Inflammatory macrophage treated with lipopolysaccharide for 4 hours (primary cell): ENCODE results near the gene RTN1.

Experiments used
- DNase-seq: peaks from one replicate; pipeline ENCODE4 v3.0.0-alpha.2; 2020

The RTN1 gene

DNA sequence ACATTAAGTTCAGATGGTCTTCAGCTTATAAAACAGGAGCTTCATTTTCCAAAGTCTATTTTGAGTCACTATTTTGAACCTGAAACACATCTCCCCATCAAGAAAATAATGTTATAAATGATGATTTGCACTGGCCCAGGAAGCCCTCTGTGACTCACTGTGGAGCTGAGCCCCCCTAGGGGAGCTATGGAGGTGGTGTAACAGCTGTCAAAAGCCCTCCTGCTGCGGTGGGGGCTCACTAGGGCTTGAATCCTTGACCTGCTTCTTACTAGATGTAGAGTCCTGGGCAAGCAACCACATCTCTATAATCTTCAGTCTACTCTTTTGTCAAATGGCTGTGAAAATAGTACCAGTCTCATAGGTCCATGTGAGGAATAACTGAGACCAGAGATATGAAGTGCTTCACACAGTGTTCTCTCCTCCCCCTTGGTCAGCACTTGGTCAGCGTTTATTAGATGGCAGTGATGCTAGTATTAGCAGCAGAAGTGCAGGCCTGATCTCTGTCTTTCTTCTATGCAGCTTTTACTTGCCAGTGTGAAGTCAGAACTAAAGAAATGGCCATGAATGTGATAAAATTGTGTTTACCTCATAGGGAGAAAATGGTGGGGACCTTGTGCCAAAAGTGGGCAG, 83.4 kb downstream of the RTN1 start:
- no peak for DNase-seq

DNA sequence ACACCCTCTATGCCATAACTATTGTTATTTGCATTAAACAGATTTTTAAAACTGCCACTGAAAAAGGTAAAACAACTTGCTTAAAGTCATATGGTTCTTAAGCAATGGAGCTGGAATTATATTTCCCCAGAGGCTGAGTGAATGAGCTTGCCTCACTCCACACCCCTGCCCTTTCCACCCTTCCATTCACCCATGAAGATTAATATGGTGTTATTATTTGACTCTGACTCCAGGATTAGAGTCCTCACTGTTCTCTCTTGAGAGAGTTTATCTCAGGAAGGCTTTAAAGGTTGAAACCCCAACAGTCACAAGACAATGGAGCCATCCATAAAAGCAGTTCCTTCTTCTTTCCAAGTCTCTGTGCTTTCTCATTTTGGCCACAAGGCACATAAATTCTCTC, 84.9 kb downstream of the RTN1 start:
- DNase-seq: no peak

DNA sequence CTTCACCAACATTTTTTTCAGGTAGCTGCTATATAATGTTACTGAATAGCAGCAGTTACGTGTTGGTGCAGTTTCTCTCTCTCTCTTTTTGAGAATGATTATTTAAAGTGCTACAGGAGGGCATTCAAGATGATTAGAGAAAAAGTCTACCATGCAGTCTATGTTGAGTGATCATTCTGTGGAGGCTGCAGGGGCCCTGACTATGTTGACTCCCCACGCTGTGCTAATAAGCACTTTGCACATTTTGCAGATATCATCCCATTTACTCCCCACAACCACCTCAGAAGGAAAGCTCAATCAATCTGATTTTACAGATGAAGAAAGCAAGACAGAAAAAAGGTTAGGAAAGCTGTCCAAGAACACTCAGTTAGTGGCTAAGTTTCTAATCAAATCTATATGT, 87.8 kb downstream of the RTN1 start:
- DNase-seq: no peak

DNA sequence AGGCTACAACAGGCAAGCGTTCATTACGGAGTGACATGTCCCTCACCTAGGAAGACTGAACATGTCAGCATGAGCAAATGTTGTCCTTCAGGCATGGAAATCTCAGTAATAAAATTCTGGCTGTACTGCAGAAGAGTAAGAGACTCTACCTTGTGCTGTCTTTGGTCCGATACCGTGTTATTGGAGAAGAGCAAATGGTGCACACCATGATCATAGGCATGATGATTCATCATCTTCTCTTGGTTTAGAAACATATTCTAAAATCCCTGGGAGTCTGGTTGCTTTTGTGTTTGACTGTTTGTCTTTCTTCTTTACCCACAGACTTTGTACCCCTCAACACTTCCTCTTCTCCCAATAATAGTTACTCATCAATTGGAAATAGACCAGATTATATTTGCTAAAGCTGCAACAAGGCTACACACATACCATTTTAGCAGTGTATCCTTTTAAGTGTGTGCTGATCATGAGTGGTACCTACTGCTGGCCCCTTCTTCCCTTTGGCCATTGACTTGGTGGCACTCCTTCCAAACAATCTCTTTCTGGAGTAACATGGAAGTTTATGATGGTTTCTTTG, 93.5 kb downstream of the RTN1 start:
- DNase-seq: no peak

DNA sequence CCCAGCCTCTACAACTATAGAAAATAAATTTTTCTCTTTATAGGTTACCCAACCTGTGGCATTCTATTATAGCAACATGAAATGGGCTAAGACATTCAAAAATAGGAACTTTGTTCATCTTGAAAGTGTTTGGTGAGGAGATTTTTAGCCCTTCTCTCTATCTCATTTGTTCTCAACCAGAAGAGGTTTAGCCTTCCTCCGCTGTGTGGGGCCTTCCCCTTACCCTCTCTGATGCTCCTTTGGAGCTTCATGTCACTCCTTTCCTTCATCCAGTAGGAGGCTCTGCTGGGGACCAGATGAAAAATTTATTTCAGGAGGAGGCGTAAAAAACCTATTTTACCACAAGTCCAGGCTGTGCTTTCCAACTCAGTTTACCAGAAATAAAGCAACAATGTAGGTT, 94.1 kb downstream of the RTN1 start:
- DNase-seq: no peak

DNA sequence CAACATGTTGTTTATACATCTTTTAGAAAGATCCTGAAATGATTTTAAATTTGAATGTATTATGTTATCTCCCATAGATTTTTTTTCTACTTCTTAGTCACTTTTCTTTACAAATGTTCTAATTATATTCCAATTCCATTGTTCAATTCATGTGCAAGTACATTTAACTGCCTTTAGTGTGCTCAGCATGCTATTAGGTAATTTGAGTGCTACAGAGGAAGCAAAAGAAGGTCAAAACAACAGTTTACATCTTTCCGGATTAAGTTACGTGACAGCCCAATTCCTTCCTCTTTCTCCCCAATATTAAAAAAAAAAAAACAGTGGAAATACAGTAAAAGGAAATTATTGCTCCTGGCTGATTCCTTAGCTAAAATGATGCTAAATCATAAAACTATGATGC, 98.3 kb downstream of the RTN1 start:
- peak; percentile 55 for DNase-seq

DNA sequence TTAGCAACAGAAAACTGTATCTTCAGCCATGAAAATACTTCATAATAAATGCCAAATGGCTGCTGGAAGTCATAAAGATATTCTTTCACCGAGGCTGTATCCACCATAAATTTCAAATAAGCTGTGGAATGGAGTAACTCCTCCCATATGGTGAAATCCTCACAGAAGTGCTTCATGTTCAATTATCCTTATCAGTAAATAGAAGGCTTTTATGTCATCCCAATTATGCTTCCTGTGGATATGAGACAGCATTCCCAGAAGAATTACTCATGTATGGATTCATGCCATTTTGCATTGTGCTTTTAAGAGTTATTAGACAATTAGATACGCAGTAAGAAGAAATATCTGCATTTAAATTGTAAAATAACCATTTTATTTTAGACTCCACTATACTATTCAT, 99.0 kb downstream of the RTN1 start:
- no peak for DNase-seq

DNA sequence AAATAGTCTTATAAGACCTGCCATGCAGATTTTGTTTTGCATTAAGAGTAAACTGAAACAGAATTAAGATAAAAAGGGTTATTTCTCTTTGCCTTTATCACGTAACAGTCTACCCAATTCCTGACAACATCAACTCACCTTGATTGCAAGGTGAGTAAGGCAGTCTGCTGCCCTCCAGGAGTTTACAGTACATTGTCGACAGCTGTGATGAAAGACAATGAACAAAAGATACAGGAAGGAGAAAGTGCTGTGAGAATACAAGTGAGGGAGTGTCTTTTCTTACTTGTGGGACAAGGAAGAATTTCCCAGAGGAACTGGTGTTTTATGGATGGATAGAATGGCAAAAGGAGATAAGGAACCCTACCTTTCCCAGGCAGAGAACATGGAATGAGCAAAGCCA, 101.0 kb downstream of the RTN1 start:
- no peak for DNase-seq

DNA sequence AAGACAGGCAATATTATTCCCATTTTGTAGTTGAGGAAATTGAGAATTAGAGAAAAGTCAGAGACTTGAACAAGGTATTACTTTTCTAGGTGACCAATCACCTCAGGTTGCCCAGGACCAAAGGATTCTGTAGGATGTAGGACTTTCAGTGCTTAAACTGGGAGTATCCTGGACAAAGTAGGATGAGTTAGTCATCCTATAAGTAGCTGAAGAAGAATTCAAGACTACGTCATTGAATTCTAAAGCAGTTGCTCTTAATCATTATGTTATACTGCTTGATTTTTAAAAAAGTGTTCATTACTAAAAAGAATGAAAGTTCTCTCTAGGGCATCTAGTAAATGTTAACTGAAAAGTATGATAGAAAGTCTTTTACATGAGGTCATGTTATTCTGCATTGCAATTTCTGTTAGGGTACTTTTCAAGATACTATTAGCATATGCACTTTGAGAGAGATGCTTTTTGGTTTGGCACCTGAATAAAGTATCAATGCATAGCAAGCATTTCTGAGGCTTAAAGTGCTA, 101.7 kb downstream of the RTN1 start:
- no peak for DNase-seq

DNA sequence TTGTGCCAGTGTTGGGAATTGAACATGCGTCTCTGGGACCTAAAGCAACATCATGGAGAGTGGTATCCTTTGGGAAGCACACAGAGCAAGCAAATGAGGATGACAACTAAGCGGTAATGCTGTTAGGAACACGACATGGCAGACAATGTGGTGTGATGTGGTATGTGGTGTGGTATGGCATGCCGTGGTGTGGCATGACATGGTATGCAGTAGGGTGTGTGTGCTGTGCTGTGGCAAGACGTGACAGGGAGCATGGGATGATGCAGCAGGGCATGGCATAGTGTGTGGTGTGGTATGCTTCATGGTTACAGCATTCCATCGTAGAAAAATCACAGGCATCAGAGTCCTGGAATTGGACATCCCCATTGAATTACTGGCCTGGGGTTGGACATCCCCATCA, 108.7 kb downstream of the RTN1 start:
- no peak for DNase-seq

DNA sequence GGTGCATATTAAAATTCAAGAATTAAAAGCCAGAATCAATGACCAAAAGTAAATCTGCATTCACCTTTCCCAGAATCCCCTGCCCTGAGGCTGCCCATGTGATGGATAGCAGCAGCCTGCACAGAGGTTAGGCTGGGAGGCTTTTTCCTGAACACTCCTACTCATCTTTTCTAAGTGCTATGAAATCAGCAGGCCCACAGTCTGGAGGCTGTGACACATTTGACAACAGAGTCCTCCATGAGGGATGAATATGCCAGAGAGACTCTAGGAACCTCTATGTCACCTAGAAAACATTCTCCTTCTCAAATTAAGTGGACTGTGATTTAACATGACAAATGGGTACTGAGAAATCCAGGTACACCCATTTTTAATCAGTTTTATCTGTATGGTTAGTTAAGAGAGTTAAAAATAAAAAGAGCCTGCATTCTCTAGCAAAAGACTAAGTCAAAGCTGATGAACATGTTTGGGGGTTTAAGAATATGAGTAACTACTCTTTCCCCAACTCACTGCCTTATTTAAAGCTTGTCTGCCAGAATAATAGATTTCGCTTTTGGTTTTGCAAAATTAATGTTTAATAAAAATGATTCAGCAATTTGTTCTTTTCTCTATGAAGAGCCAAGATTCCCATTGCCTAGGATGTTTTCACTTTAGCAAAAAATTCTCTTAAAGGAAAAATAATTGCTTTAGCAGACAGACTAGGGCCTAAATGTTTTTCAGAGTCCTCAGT, 115.0 kb downstream of the RTN1 start:
- DNase-seq: peak; percentile 12

DNA sequence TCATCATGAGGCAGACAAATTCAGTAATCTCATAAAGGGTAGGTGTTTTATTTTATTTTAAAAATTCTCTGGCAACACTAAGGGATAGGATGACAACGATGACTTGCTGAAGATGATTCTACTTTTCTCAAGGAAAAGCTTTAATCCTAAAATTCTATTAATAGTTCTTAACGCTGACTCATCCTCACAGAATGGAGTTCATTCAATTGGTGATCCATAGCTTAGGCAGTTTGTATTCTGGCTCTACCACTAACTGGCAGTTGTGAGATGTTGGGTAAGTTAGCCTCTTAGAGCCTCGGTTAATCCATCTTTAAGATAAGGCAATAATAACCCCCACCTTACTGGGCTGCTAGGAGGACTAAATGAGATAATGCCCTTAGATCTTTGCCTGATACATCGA, 116.3 kb downstream of the RTN1 start:
- DNase-seq: no peak

DNA sequence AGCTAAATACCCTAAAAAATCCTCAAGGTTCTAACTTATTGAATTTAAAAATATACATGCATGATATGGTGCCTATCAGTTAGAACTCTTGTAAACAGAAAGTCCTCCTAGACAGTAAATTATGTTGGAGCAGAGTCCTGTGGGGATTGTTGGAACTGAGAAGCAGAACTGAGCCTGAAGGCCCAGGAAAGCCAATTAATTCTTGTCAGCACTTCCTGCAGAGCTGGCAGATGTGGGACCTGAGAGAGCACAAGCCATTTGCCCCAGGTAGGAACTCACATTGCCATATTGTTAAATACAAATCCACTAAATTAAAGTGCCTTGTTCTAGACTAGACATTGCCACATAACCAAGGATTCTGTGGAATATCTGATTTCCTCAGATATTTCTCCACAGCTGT, 117.1 kb downstream of the RTN1 start:
- no peak for DNase-seq

DNA sequence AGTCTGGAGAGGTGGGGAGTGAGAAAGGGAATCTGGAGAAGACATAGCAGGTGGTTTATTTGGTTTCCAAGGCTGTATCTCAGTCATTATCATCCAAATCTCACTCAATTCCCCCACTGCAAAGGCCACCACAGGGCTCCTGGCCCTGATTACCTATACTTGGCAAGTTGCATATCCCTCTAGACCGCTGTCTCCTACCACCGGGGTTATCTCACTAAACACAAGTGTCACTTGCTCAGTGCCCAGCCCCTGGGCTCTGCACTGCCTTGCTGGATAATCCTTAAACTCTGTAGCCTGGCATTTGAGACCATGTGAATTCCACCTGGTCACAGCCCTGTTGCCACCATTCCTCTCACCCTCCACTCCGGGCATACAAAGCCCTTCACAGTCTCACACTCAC, 119.0 kb downstream of the RTN1 start:
- DNase-seq: no peak

DNA sequence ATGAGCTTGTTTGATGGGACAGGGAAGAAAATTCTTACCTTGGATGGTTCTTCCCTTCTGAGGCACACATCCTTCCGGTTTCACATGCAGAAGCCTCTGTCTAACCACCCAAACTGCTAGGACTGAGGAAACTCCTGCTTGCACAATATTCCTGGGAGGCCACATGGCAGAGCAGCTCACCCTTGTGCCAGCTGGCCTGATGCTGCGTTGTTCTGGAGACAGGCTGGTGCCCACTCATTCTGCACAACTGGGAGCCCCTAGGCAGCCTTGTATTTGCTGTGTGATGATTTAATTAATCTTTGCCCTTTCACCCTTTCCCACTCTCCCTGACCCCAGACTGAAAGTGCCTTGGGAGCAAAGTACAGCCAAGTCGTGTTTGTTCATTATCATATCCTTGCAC, 130.8 kb downstream of the RTN1 start:
- peak; percentile 80 for DNase-seq

DNA sequence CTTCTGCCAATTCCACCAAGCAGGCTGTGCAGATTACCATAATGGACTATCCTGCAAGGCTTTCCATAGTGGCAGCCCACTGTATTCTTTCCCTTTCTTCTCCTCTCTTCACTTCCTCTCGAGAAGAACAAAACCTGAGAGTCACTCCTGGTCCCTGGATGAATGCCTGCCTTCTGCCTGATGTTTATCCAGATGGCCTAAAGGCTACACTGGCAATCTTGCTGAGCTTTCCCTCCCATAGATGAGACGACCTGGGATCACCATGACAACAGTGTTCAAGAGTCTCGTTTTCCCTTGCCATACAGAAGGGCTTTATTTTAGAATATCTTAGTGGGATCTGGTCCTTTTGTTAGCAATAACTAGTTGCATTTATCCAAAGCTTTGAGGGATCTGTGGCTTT, 142.3 kb downstream of the RTN1 start:
- DNase-seq: no peak

DNA sequence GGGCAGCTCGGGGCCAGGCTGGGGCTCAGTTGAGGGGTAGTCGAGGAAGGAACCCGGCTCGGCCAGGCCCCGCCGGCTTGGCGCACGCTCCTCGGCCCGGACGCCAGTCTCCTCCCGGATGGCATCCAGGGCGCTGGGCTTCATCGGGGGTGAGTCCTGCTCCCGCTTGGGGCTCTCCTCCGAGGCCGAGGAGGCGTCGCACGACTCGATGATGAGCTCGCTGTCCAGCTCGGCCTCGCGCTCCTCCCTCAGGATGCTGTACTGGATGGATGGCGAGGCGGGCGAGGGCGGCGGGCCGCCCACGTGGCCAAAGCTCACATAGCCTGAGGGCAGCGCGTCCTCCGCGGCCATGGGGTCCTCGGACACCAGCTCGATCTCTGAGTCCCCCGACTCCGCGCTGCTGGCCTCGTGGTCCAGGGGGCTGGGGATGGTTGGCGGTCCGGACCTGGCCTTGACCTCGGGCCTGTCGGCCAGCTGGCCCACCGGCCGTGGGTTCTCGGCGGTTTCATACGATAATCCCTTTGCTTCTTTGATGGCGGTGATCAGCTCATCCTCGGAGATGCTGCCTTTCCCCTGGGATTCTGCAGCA, 143.4 kb downstream of the RTN1 start:
- no peak for DNase-seq

DNA sequence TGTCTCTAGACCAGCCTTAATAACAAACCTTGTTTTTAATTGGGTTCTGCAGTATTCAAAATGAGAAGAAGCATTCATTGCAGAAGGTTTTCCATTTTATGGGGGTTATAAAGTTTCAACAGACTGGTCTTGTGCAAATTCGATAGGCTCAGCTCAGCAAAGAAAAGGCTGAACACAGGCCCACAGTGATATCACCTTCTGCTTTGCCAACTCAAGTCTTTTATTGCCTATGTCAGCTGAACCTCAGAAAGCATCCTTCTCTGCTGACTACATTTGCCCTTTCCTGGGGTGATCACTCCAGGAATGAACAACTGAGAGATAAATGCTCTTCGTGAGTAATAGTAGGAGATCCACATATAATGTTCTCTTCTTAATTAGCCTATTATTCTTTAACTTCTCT, 159.5 kb downstream of the RTN1 start:
- DNase-seq: no peak

DNA sequence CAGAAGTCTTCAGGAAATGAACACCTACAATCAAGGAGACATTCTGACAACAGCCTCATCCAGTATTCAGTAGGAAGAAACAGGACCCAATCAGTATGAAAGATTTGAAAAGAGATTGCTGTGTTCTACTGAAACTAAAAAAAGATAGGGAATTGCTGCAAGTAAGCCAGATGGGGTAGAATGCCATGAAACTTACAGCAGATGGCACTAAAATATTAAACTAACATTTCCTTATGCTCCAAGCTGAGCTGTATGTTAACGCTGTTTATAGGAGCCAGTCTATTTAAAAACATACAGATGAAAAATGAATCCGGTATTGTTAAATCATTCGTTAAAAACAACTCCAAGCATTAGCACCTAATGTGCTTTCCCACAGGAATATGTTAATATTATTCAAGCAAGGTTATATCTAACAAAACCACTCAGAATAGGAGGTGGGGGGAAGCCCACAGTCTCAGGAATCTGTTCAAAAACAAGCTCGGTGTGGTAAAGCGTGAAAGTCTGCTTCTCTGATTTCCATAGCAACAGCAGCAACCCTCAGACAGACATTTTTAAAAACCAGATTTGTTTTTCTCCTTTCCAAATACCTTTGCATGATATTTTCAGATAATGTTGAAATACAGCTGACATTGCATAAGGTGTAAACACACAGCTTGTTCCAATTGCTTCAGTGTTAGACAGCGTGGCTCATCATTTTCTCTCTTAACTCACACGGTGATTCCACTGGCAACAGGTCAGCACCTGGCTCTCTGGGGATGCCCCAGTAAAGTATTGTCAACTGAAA, 162.6 kb downstream of the RTN1 start:
- DNase-seq: no peak

DNA sequence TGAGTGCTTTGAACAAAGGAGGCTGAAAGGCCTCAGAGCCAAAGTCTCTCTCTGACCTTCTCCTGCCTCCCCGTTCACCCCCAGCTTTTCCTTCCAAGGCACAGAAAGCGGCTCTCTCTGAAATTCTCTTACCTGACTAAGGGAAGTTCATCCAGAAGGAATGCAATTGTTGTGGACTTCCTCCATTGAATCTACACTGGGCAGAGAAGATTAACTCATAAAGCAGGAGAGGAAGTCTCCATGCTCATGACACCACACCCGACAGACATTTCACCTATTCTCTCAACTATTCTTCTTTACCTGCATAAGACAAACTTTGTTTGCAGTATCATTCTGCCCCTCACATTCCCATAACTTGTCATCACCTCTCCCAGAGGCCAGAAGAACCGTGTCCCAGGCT, 164.7 kb downstream of the RTN1 start:
- DNase-seq: no peak

DNA sequence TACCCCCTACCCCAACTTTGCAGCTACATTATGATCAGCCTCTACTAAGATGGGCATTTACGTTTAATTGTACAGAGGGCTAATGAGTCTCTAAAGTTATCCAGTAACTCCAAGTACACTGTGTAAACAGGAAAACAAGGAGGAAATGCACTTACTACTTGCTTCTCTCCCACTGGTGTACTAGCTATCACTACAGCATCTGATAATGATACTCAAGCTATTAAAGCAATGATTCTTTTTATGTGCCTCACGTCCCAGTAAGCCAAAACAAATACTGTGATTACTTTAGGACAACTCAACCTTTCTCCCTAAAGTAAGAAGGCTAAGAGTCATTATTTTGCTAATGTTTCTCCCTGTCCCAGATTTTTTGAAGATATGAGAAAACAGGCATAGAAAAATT, 165.3 kb downstream of the RTN1 start:
- DNase-seq: no peak

DNA sequence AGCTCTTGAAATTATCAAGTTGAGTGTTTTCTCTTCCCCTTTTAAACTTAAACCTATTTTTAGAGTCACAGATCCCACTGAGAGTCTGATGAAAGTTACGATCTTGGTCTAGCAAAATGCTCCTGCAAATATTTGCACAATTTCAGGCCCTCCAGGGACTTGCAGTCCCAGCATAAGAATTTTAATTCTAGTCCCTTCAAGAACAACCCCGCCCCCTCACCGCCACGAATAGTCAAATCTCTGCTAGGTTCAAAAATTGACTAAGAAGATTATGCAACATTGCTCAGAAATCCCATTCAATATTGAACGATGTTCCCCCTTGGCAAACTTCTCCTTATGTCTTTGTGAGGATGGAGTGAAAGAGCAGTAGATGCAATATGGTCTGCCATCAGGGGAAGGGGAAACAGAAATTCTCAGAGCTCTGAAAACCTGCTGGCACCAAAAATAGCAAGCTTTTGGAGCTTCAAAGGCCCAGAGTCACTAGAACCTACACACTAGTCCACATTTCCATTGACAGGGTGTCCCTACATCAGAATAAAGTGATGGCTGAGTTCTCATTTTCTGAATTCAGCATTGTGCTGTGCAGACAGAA, 166.4 kb downstream of the RTN1 start:
- peak; percentile 8 for DNase-seq

DNA sequence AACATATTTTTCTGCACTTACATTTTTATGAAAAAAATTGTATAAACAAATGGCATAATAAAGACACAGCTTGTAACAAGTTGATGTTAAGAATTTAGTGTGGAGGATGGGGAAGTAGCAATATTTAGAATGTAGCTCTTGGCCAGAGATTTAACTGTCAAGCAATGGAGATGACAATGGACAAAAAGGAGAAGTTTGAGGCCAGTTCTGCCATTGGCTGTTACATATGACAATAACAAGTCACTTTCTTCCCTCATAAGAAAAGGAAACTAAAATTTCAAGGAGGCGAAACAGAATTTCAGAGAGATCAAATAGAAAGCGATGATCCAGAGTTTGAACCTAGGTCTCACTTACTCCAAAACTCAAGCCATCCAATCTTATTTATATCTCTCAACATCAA, 171.1 kb downstream of the RTN1 start:
- DNase-seq: peak; percentile 86
